Upper lobe of left lung (tissue), 6 donors: ENCODE data around the gene TSPEAR. TPM values are rescaled to one million over a fixed set of nuclear protein-coding genes. Genes with fewer than 3 reads are reported as not detected.

ENCODE experiments used
- ATAC-seq, 2 donors: fragments of 200-7000 bp; cut with Tn5 transposase; one replicate each; pipeline ENCODE4 v1.9.1; 2022; ENCODE audit warnings: mild to moderate bottlenecking in 2 of 2, moderate library complexity in 2 of 2; ENCODE audit not compliant: low FRiP score in 2 of 2
- DNase-seq, 2 donors: peaks; one replicate each; pipeline ENCODE4 v3.0.0-alpha.2; 2019 to 2020
- H3K27ac ChIP-seq, 4 donors: fragments of 200-600 bp; sonication (generic); one replicate each; pipeline ENCODE4 v1.5.1; 2016 to 2019
- H3K27me3 ChIP-seq, 4 donors: fragments of 200-600 bp; sonication (generic); one replicate each; pipeline ENCODE4 v1.5.1; 2017 to 2019
- H3K36me3 ChIP-seq, 4 donors: fragments of 200-600 bp; sonication (generic); one replicate each; pipeline ENCODE4 v1.5.1; 2016 to 2019
- H3K4me1 ChIP-seq, 4 donors: fragments of 200-600 bp; sonication (generic); one replicate each; pipeline ENCODE4 v1.5.1; 2018 to 2019
- H3K4me3 ChIP-seq, 4 donors: fragments of 200-600 bp; sonication (generic); one replicate each; pipeline ENCODE4 v1.5.1; 2017 to 2019; ENCODE audit warnings: mild to moderate bottlenecking in 2 of 4, moderate library complexity in 1 of 4
- H3K9me3 ChIP-seq, 4 donors: fragments of 200-600 bp; sonication (generic); one replicate each; pipeline ENCODE4 v1.5.1; 2018 to 2019
- CTCF ChIP-seq, 6 experiments: fragments of 450-650 bp in 4 of 6; fragments of 200-600 bp in 2 of 6; sonication (generic) in 2 of 6; IDR thresholded peaks; one replicate each; pipeline ENCODE4 v1.5.1; 2016 to 2019; ENCODE audit warnings: antibody characterized with exemption in 6 of 6
- EP300 ChIP-seq, 4 donors: sonication (generic); formaldehyde crosslinking; IDR thresholded peaks; one replicate each; pipeline ENCODE4 v1.5.1; 2017; ENCODE audit warnings: antibody characterized with exemption in 4 of 4, control low read depth in 2 of 4
- POLR2A ChIP-seq, 4 donors: fragments of 450-650 bp; IDR thresholded peaks; one replicate each; pipeline ENCODE4 v1.5.1; 2016 to 2017; ENCODE audit warnings: antibody characterized with exemption in 4 of 4, mild to moderate bottlenecking in 2 of 4
- POLR2AphosphoS5 ChIP-seq, 2 donors: sonication (generic); formaldehyde crosslinking; IDR thresholded peaks; one replicate each; pipeline ENCODE4 v1.5.1; 2017; ENCODE audit warnings: antibody characterized with exemption in 2 of 2
- WGBS, 2 donors: methylation state at CpG; one replicate each; pipeline ENCODE4 v1.1.5; 2017 to 2018; 5-methylcytosine and 5-hydroxymethylcytosine counted together
- total RNA-seq, 6 donors: library from RNA; depleted of rRNA in 4 of 6; stranded (reverse); fragments of >200 nt in 4 of 6; gene quantifications; one replicate each; pipeline versions ENCODE4 v1.1.0 to v1.2.1, GENCODE V29; 2016 to 2021
- donor health status: DM: no; HTN: no; CAD: no; lungs with moderate emphysema.
- donor health status: DM: no; HTN: yes; CAD: no; lungs with severe emphysema.

Gene TSPEAR
- total RNA-seq, 6 donors from 2014 or later: 0.14 to 0.17 TPM; not detected in 4

- H3K9me3 ChIP-seq: peaks cover 0 to 11% (median 0%) of the 10 kb centered on the region in 4 donors
- TF ChIP-seq POLR2A (IDR thresholded peaks at IDR 0.05) (no peak), POLR2AphosphoS5 (IDR thresholded peaks at IDR 0.05) (no peak), CTCF (IDR thresholded peaks at IDR 0.05) (no peak), EP300 (IDR thresholded peaks at IDR 0.05) (no peak)
- DNase-seq (no peak), ATAC-seq (peak in 1 of 2 donors; percentile 4)
- no peak overlapping the region for H3K27ac ChIP-seq
- H3K36me3 ChIP-seq: no peaks in the 10 kb centered on the region
- 80 to 88% methylated on average over 20 to 26 of the region's 27 CpGs for WGBS, 2 donors
- no peak overlapping the region for H3K4me3 ChIP-seq
- no peaks in the 10 kb centered on the region for H3K27me3 ChIP-seq
- H3K4me1 ChIP-seq: no peaks in the 10 kb centered on the region
Measured at GRCh38 chr21:44568667-44569556, 142.5 kb downstream of the TSPEAR start.

DNA sequence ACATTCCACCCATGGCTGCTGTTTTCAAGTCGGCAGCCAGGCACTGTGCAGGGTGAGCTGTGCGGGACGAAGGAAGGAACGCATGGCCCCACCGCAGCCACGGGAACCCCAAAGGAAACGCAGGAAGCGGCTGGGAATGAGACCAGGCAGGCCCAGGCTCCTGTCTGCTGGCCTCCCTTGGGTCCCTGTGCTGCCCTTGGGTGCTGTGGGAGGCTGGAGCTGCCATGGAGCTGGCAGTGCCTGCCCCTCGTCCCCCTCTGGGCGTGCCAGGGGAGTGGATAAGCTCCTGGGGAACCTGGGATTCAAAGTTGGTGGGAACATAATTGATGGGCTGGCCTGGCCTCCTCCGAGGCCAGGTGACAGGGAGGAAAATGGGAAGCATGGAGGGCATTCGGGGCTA is 143.1 kb downstream of the TSPEAR start:
- Histone ChIP-seq H3K36me3 (no peaks in the 10 kb centered on the region), H3K27ac (no peak overlapping the region), H3K4me3 (no peak overlapping the region), H3K4me1 (no peaks in the 10 kb centered on the region), H3K9me3 (peaks cover 0 to 11% (median 0%) of the 10 kb centered on the region in 4 donors), H3K27me3 (no peaks in the 10 kb centered on the region)
- 65 to 92% methylated on average over 8 to 9 of the region's 12 CpGs for WGBS, 2 donors
- ATAC-seq (peak in 1 of 2 donors; percentile 28), DNase-seq (no peak)
- no peak for TF ChIP-seq CTCF (IDR thresholded peaks at IDR 0.05)
- no peak for TF ChIP-seq POLR2A (IDR thresholded peaks at IDR 0.05)
- no peak for TF ChIP-seq POLR2AphosphoS5 (IDR thresholded peaks at IDR 0.05)
- no peak for TF ChIP-seq EP300 (IDR thresholded peaks at IDR 0.05)

- ATAC-seq (peak in 1 of 2 donors; percentile 21), DNase-seq (no peak)
- WGBS, 2 donors: 90 to 92% methylated on average over 18 of the region's 18 CpGs
- no peak overlapping the region for H3K4me3 ChIP-seq
- no peak overlapping the region for H3K27ac ChIP-seq
- H3K4me1 ChIP-seq: no peaks in the 10 kb centered on the region
- TF ChIP-seq POLR2A (IDR thresholded peaks at IDR 0.05) (no peak), EP300 (IDR thresholded peaks at IDR 0.05) (no peak), POLR2AphosphoS5 (IDR thresholded peaks at IDR 0.05) (no peak), CTCF (IDR thresholded peaks at IDR 0.05) (no peak)
- no peaks in the 10 kb centered on the region for H3K36me3 ChIP-seq
- H3K27me3 ChIP-seq: no peaks in the 10 kb centered on the region
- H3K9me3 ChIP-seq: peaks cover 0 to 11% (median under 1%) of the 10 kb centered on the region in 4 donors
Measured at GRCh38 chr21:44567481-44568171, 143.7 kb downstream of the TSPEAR start.

GRCh38 chr21:44566403-44566802 is 145.0 kb downstream of the TSPEAR start:
- peak in 1 of 2 donors; percentile 38 for ATAC-seq
- no peak overlapping the region for H3K4me3 ChIP-seq
- H3K9me3 ChIP-seq: peaks cover 0 to 8% (median 2%) of the 10 kb centered on the region in 4 donors
- 71 to 75% methylated on average over 1 of the region's 1 CpG for WGBS, 2 donors
- H3K27ac ChIP-seq: no peak overlapping the region
- H3K27me3 ChIP-seq: no peaks in the 10 kb centered on the region
- no peaks in the 10 kb centered on the region for H3K36me3 ChIP-seq
- TF ChIP-seq CTCF (IDR thresholded peaks at IDR 0.05) (no peak), EP300 (IDR thresholded peaks at IDR 0.05) (no peak), POLR2AphosphoS5 (IDR thresholded peaks at IDR 0.05) (no peak), POLR2A (IDR thresholded peaks at IDR 0.05) (no peak)
- DNase-seq: no peak
- H3K4me1 ChIP-seq: no peaks in the 10 kb centered on the region
